Parathyroid adenoma (tissue), 2 donors: ENCODE measurements around the gene ZNF787.

Experiments
- H2AFZ ChIP-seq: fragments of 300-600 bp; sonication (generic); one replicate; pipeline ENCODE4 v1.7.0; 2017; ENCODE audit warnings: antibody characterized with exemption, mild to moderate bottlenecking
- H3K27ac ChIP-seq: fragments of 300-600 bp; sonication (generic); one replicate; pipeline ENCODE4 v1.7.0; 2017
- H3K27me3 ChIP-seq: fragments of 300-600 bp; sonication (generic); one replicate; pipeline ENCODE4 v1.7.0; 2017; ENCODE audit warnings: low read length; ENCODE audit not compliant: control insufficient read depth, insufficient read depth
- H3K36me3 ChIP-seq: fragments of 300-600 bp; sonication (generic); one replicate; pipeline ENCODE4 v1.7.0; 2017; ENCODE audit warnings: low read length; ENCODE audit not compliant: control insufficient read depth, insufficient read depth
- H3K4me1 ChIP-seq: fragments of 300-600 bp; sonication (generic); one replicate; pipeline ENCODE4 v1.7.0; 2017; ENCODE audit warnings: control low read depth
- H3K4me2 ChIP-seq: fragments of 300-600 bp; sonication (generic); one replicate; pipeline ENCODE4 v1.7.0; 2017; ENCODE audit warnings: low read length
- H3K4me3 ChIP-seq: fragments of 300-600 bp; sonication (generic); one replicate; pipeline ENCODE4 v1.7.0; 2017; ENCODE audit warnings: low read depth, low read length
- H3K79me2 ChIP-seq: fragments of 300-600 bp; sonication (generic); one replicate; pipeline ENCODE4 v1.7.0; 2017; ENCODE audit warnings: control low read depth
- H3K9ac ChIP-seq: fragments of 300-600 bp; sonication (generic); one replicate; pipeline ENCODE4 v1.7.0; 2017; ENCODE audit warnings: mild to moderate bottlenecking
- H3K9me3 ChIP-seq: fragments of 300-600 bp; sonication (generic); one replicate; pipeline ENCODE4 v1.7.0; 2017; ENCODE audit warnings: low read length; ENCODE audit not compliant: control insufficient read depth
- CTCF ChIP-seq: fragments of 300-600 bp; sonication (generic); IDR thresholded peaks from one replicate; pipeline ENCODE4 v1.7.0; 2017; ENCODE audit warnings: antibody characterized with exemption, mild to moderate bottlenecking
- donor health status: primary hyperparathyroidism.

Gene ZNF787

GRCh38 chr19:56138069-56138468 is 17.0 kb upstream of the ZNF787 start:
- Histone ChIP-seq H3K9me3 (no peaks in the 10 kb centered on the region), H3K9ac (no peak overlapping the region), H3K27ac (no peak overlapping the region), H3K4me1 (no peaks in the 10 kb centered on the region), H2AFZ (no peak overlapping the region), H3K79me2 (no peaks in the 10 kb centered on the region), H3K27me3 (no peaks in the 10 kb centered on the region), H3K4me2 (no peak overlapping the region), H3K4me3 (no peak overlapping the region), H3K36me3 (no peaks in the 10 kb centered on the region)
- TF ChIP-seq CTCF, result no peak

- H2AFZ ChIP-seq, result no peak overlapping the region
- no peaks in the 10 kb centered on the region for H3K36me3 ChIP-seq
- no peak overlapping the region for H3K4me2 ChIP-seq
- H3K4me1 ChIP-seq, result no peaks in the 10 kb centered on the region
- H3K27ac ChIP-seq, result no peak overlapping the region
- no peaks in the 10 kb centered on the region for H3K27me3 ChIP-seq
- no peaks in the 10 kb centered on the region for H3K9me3 ChIP-seq
- H3K4me3 ChIP-seq, result no peak overlapping the region
- no peak for TF ChIP-seq CTCF
- no peaks in the 10 kb centered on the region for H3K79me2 ChIP-seq
- no peak overlapping the region for H3K9ac ChIP-seq
Observed at GRCh38 chr19:56137405-56137804, 16.3 kb upstream of the ZNF787 start.

GRCh38 chr19:56136362-56136761 is 15.3 kb upstream of the ZNF787 start:
- H3K79me2 ChIP-seq, result no peaks in the 10 kb centered on the region
- H3K9me3 ChIP-seq, result no peaks in the 10 kb centered on the region
- no peak overlapping the region for H2AFZ ChIP-seq
- no peaks in the 10 kb centered on the region for H3K27me3 ChIP-seq
- H3K27ac ChIP-seq, result no peak overlapping the region
- H3K4me3 ChIP-seq, result no peak overlapping the region
- no peak overlapping the region for H3K4me2 ChIP-seq
- H3K36me3 ChIP-seq, result no peaks in the 10 kb centered on the region
- no peak for TF ChIP-seq CTCF
- H3K9ac ChIP-seq, result no peak overlapping the region
- H3K4me1 ChIP-seq, result no peaks in the 10 kb centered on the region

- no peak overlapping the region for H2AFZ ChIP-seq
- H3K4me3 ChIP-seq, result no peak overlapping the region
- H3K27me3 ChIP-seq, result no peaks in the 10 kb centered on the region
- H3K9me3 ChIP-seq, result no peaks in the 10 kb centered on the region
- no peak overlapping the region for H3K27ac ChIP-seq
- H3K36me3 ChIP-seq, result no peaks in the 10 kb centered on the region
- no peaks in the 10 kb centered on the region for H3K4me1 ChIP-seq
- no peak overlapping the region for H3K4me2 ChIP-seq
- no peak overlapping the region for H3K9ac ChIP-seq
- no peak for TF ChIP-seq CTCF
- no peaks in the 10 kb centered on the region for H3K79me2 ChIP-seq
Observed at GRCh38 chr19:56134654-56134921, 13.5 kb upstream of the ZNF787 start.

GRCh38 chr19:56133858-56134653 is 13.0 kb upstream of the ZNF787 start:
- H3K27ac ChIP-seq, result no peak overlapping the region
- no peaks in the 10 kb centered on the region for H3K79me2 ChIP-seq
- no peak overlapping the region for H2AFZ ChIP-seq
- H3K9me3 ChIP-seq, result no peaks in the 10 kb centered on the region
- no peak overlapping the region for H3K4me3 ChIP-seq
- no peaks in the 10 kb centered on the region for H3K27me3 ChIP-seq
- no peak overlapping the region for H3K9ac ChIP-seq
- H3K4me1 ChIP-seq, result no peaks in the 10 kb centered on the region
- H3K36me3 ChIP-seq, result no peaks in the 10 kb centered on the region
- no peak overlapping the region for H3K4me2 ChIP-seq
- TF ChIP-seq CTCF, result no peak
